Ishikawa (cell line): ENCODE results near the gene WDR83.

ENCODE experiments used
- FOXM1 ChIP-seq: IDR thresholded peaks from 2 replicates; pipeline ENCODE4 v1.6.1; 2012; ENCODE audit warnings: low read depth, borderline replicate concordance
- NFIC ChIP-seq: IDR thresholded peaks from 2 replicates; pipeline ENCODE4 v1.6.1; 2012
- ZBTB7A ChIP-seq: IDR thresholded peaks from 2 replicates; pipeline ENCODE4 v1.6.1; 2012; ENCODE audit warnings: low read depth
- TF ChIP-seq, protein P1 (sequence below): IDR thresholded peaks from 2 replicates; pipeline ENCODE4 v1.6.1; 2012

DNA sequence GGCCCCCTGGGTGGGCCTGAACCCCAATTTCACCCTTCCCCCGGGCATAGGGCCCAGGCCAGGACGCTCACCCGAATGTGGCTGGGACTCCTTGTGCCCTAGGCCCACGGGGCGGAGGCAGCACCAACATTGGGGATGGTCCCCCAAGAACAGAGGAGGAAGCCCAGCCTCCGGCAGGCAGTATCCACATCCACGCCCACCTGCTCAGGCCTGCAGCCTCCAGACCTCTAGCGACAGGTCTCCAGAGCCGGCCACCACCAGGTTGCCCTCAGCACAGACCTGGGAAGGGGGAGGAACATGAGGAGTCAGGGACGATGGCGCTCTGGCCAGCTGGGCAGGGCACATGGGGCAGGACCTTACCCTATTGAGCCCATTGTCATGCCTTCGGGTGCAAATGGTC lies 22.4 kb downstream of the WDR83 start:
- no peak for TF ChIP-seq ZBTB7A
- TF ChIP-seq NFIC: no peak
- TF ChIP-seq, protein P1, sequence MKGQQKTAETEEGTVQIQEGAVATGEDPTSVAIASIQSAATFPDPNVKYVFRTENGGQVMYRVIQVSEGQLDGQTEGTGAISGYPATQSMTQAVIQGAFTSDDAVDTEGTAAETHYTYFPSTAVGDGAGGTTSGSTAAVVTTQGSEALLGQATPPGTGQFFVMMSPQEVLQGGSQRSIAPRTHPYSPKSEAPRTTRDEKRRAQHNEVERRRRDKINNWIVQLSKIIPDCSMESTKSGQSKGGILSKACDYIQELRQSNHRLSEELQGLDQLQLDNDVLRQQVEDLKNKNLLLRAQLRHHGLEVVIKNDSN: no peak
- TF ChIP-seq FOXM1: no peak
